GM18520 (cell line): Measurements from ENCODE around the gene CA9.

ENCODE experiments used
- ATAC-seq: cut with Tn5 transposase; IDR thresholded peaks from one replicate; pipeline ENCODE4 v1.9.1; 2021; ENCODE audit not compliant: unreplicated experiment

CA9 gene

GRCh38 chr9:35714123-35714522, 40.4 kb downstream of the CA9 start:
- no peak for ATAC-seq

- ATAC-seq, result no peak
Measured at GRCh38 chr9:35714579-35715252, 41.0 kb downstream of the CA9 start.

- ATAC-seq, result no peak
Measured at GRCh38 chr9:35716230-35716629, 42.5 kb downstream of the CA9 start.

- no peak for ATAC-seq
Measured at GRCh38 chr9:35717132-35717870, 43.6 kb downstream of the CA9 start.

- ATAC-seq, result no peak
Measured at GRCh38 chr9:35718721-35719511, 45.2 kb downstream of the CA9 start.

GRCh38 chr9:35719546-35719945, 45.8 kb downstream of the CA9 start:
- ATAC-seq, result no peak

GRCh38 chr9:35723426-35723825, 49.7 kb downstream of the CA9 start:
- ATAC-seq, result no peak

GRCh38 chr9:35723908-35724307, 50.2 kb downstream of the CA9 start:
- ATAC-seq, result no peak

GRCh38 chr9:35725362-35725761, 51.6 kb downstream of the CA9 start:
- ATAC-seq, result no peak

- ATAC-seq, result no peak
Measured at GRCh38 chr9:35726931-35727330, 53.2 kb downstream of the CA9 start.

GRCh38 chr9:35727676-35728040, 53.9 kb downstream of the CA9 start:
- ATAC-seq, result no peak

- no peak for ATAC-seq
Measured at GRCh38 chr9:35728041-35728971, 54.6 kb downstream of the CA9 start.

- no peak for ATAC-seq
Measured at GRCh38 chr9:35729101-35729500, 55.4 kb downstream of the CA9 start.

GRCh38 chr9:35729700-35730485, 56.2 kb downstream of the CA9 start:
- ATAC-seq, result no peak

GRCh38 chr9:35730486-35730854, 56.7 kb downstream of the CA9 start:
- no peak for ATAC-seq
